Naive B cell (primary cell): ENCODE data around the gene C2CD4D. TPM values are rescaled to one million over a fixed set of nuclear protein-coding genes. Genes with fewer than 3 reads are reported as not detected.
"Not testable (repeated sequence)": the region's sequence is repeated elsewhere in the genome, so short reads cannot be mapped to it uniquely, and the experiment has no call there.

Source experiments
- ATAC-seq, 2 donors: fragments of 150-1000 bp; cut with Tn5 transposase; 2 replicates each; pipeline ENCODE4 v1.10.0; 2021; ENCODE audit warnings: low read depth in 2 of 2, mild to moderate bottlenecking in 2 of 2, moderate library complexity in 2 of 2
- DNase-seq: peaks from one replicate; pipeline ENCODE4 v3.0.0; 2022
- H3K27ac Mint-ChIP-seq, 6 donors: one replicate each; pipeline ENCODE4 v1.8.0; 2020 to 2022; ENCODE audit warnings: mild to moderate bottlenecking in 6 of 6, mixed read lengths in 6 of 6, moderate library complexity in 5 of 6, inconsistent platforms in 2 of 6
- H3K27me3 Mint-ChIP-seq, 3 donors: one replicate each; pipeline ENCODE4 v1.8.0; 2021 to 2022; ENCODE audit warnings: mixed read lengths in 3 of 3, mild to moderate bottlenecking in 1 of 3
- H3K36me3 Mint-ChIP-seq, 2 donors: one replicate each; pipeline ENCODE4 v1.8.0; 2020 to 2022; ENCODE audit warnings: mixed read lengths in 2 of 2, inconsistent platforms in 1 of 2, mild to moderate bottlenecking in 1 of 2
- H3K4me1 Mint-ChIP-seq, 3 donors: one replicate each; pipeline ENCODE4 v1.8.0; 2020 to 2022; ENCODE audit warnings: mixed read lengths in 3 of 3, inconsistent platforms in 1 of 3, mild to moderate bottlenecking in 1 of 3, moderate library complexity in 1 of 3
- H3K4me3 Mint-ChIP-seq, 8 donors: one replicate each; pipeline ENCODE4 v1.8.0; 2020 to 2022; ENCODE audit warnings: mild to moderate bottlenecking in 8 of 8, mixed read lengths in 8 of 8, moderate library complexity in 8 of 8, inconsistent platforms in 2 of 8
- H3K9me3 Mint-ChIP-seq, 7 donors: one replicate each; pipeline ENCODE4 v1.8.0; 2020 to 2022; ENCODE audit warnings: mixed read lengths in 7 of 7, mild to moderate bottlenecking in 5 of 7, inconsistent platforms in 2 of 7, moderate library complexity in 1 of 7
- polyA plus RNA-seq, 6 donors: library from polyadenylated mRNA; unstranded; fragments of 300-500 nt; fragmentation: Illumina TruSeq; gene quantifications; one replicate each; pipeline ENCODE4 v1.2.3, GENCODE V29; 2021; ENCODE audit warnings: low read depth in 6 of 6

C2CD4D gene
- polyA plus RNA-seq, result under 1 TPM in 3 of 6 donors, not detected in 3; 0.16 to 0.27 (median 0.22) TPM

- Mint-ChIP-seq H3K36me3 (no peaks in the 10 kb centered on the region), H3K4me3 (peak within 1 kb of the TSS; percentile 75 to 91 (median 84)), H3K9me3 (peaks cover 0 to 4% (median 0%) of the 10 kb centered on the region in 7 donors), H3K27ac (peak within 1 kb of the TSS in 5 of 6 donors; percentile 72 to 86 (median 76)), H3K27me3 (peaks cover 8 to 16% (median 15%) of the 10 kb centered on the region in 3 donors), H3K4me1 (peaks cover 38 to 59% (median 39%) of the 10 kb centered on the region in 3 donors)
- peak; percentile 42 for DNase-seq
- ATAC-seq, result peak; percentile 63
Measured at GRCh38 chr1:151839457-151840403, at the start of gene C2CD4D. C2CD4D (minus strand) TSS chr1:151839820; CDS start chr1:151838989, 831 bp downstream.

- ATAC-seq (no peak), DNase-seq (peak; percentile 12)
- Mint-ChIP-seq H3K27ac (no peak overlapping the region), H3K27me3 (no peaks in the 10 kb centered on the region), H3K9me3 (no peaks in the 10 kb centered on the region), H3K36me3 (peaks cover 9 to 26% of the 10 kb centered on the region in 2 donors), H3K4me1 (peaks cover 0 to 10% (median 4%) of the 10 kb centered on the region in 3 donors), H3K4me3 (no peak overlapping the region)
Measured at GRCh38 chr1:151888972-151889570, 49.5 kb upstream of the C2CD4D start.

- Mint-ChIP-seq H3K27ac (peak overlapping the region in 1 of 6 donors; percentile 84), H3K27me3 (no peaks in the 10 kb centered on the region), H3K4me1 (peaks cover 0 to 13% (median 4%) of the 10 kb centered on the region in 3 donors), H3K9me3 (peaks cover 0 to 2% (median 0%) of the 10 kb centered on the region in 7 donors), H3K4me3 (no peak overlapping the region), H3K36me3 (peaks cover 4 to 13% of the 10 kb centered on the region in 2 donors)
- ATAC-seq (no peak), DNase-seq (no peak)
Measured at GRCh38 chr1:151887028-151887427, 47.4 kb upstream of the C2CD4D start.

- ATAC-seq (no peak), DNase-seq (no peak)
- H3K4me1 Mint-ChIP-seq, result peaks cover 0 to 13% (median 4%) of the 10 kb centered on the region in 3 donors
- peak overlapping the region in 1 of 6 donors; percentile 15 for H3K27ac Mint-ChIP-seq
- H3K4me3 Mint-ChIP-seq, result peak overlapping the region in 1 of 8 donors; percentile 61
- no peaks in the 10 kb centered on the region for H3K27me3 Mint-ChIP-seq
- peaks cover 0 to 4% of the 10 kb centered on the region in 2 donors for H3K36me3 Mint-ChIP-seq
- peaks cover 0 to 2% (median 0%) of the 10 kb centered on the region in 7 donors for H3K9me3 Mint-ChIP-seq
Measured at GRCh38 chr1:151885479-151885878, 45.9 kb upstream of the C2CD4D start.

- ATAC-seq, H3K9me3 Mint-ChIP-seq, H3K27me3 Mint-ChIP-seq, H3K36me3 Mint-ChIP-seq, DNase-seq: not testable (repeated sequence)
- Mint-ChIP-seq H3K4me3 (peak overlapping the region in 2 of 8 donors; percentile 37 to 74), H3K27ac (peak overlapping the region in 1 of 6 donors; percentile 47), H3K4me1 (peaks cover 0 to 13% (median 4%) of the 10 kb centered on the region in 3 donors)
Measured at GRCh38 chr1:151884879-151885278, 45.3 kb upstream of the C2CD4D start.

GRCh38 chr1:151884445-151884844, 44.8 kb upstream of the C2CD4D start:
- Mint-ChIP-seq H3K27ac (peak overlapping the region in 1 of 6 donors; percentile 32), H3K4me1 (peaks cover 0 to 13% (median 4%) of the 10 kb centered on the region in 3 donors), H3K4me3 (peak overlapping the region in 3 of 8 donors; percentile 20 to 74 (median 37))
- peak; percentile 41 to 58 for ATAC-seq
- DNase-seq, H3K27me3 Mint-ChIP-seq, H3K36me3 Mint-ChIP-seq, H3K9me3 Mint-ChIP-seq: not testable (repeated sequence)

- DNase-seq, H3K27ac Mint-ChIP-seq, H3K4me3 Mint-ChIP-seq, H3K36me3 Mint-ChIP-seq, ATAC-seq, H3K9me3 Mint-ChIP-seq, H3K27me3 Mint-ChIP-seq: not testable (repeated sequence)
- H3K4me1 Mint-ChIP-seq, result peaks cover 0 to 13% (median 4%) of the 10 kb centered on the region in 3 donors
Measured at GRCh38 chr1:151883898-151884297, 44.3 kb upstream of the C2CD4D start.

GRCh38 chr1:151882918-151883317, 43.3 kb upstream of the C2CD4D start:
- ATAC-seq, DNase-seq, H3K27me3 Mint-ChIP-seq, H3K36me3 Mint-ChIP-seq, H3K9me3 Mint-ChIP-seq: not testable (repeated sequence)
- Mint-ChIP-seq H3K4me3 (peak overlapping the region in 1 of 8 donors; percentile 41), H3K27ac (peak overlapping the region in 2 of 6 donors; percentile 80 to 95), H3K4me1 (peaks cover 0 to 13% (median 4%) of the 10 kb centered on the region in 3 donors)

- H3K36me3 Mint-ChIP-seq, result no peaks in the 10 kb centered on the region
- no peak for DNase-seq
- no peaks in the 10 kb centered on the region for H3K27me3 Mint-ChIP-seq
- ATAC-seq, result no peak
- H3K4me3 Mint-ChIP-seq, result no peak overlapping the region
- H3K9me3 Mint-ChIP-seq, result peaks cover 0 to 2% (median 0%) of the 10 kb centered on the region in 7 donors
- H3K4me1 Mint-ChIP-seq, result peaks cover 0 to 13% (median 4%) of the 10 kb centered on the region in 3 donors
- H3K27ac Mint-ChIP-seq, result peak overlapping the region in 3 of 6 donors; percentile 9 to 95 (median 80)
Measured at GRCh38 chr1:151882466-151882865, 42.8 kb upstream of the C2CD4D start.

- H3K36me3 Mint-ChIP-seq, result no peaks in the 10 kb centered on the region
- ATAC-seq, result no peak
Measured at GRCh38 chr1:151881479-151881878, 41.9 kb upstream of the C2CD4D start.

GRCh38 chr1:151875419-151876097, 35.9 kb upstream of the C2CD4D start:
- ATAC-seq (no peak), DNase-seq (no peak)
- Mint-ChIP-seq H3K4me3 (no peak overlapping the region), H3K4me1 (peaks cover 0 to 4% (median 0%) of the 10 kb centered on the region in 3 donors), H3K9me3 (no peaks in the 10 kb centered on the region), H3K27ac (peak overlapping the region in 1 of 6 donors; percentile 7), H3K36me3 (peaks cover 0 to 16% of the 10 kb centered on the region in 2 donors), H3K27me3 (no peaks in the 10 kb centered on the region)

More at GRCh38 chr1:151881479-151881878, 41.9 kb upstream of the C2CD4D start:
- Mint-ChIP-seq H3K27ac (no peak overlapping the region), H3K27me3 (no peaks in the 10 kb centered on the region), H3K4me3 (no peak overlapping the region), H3K4me1 (peaks cover 0 to 13% (median 4%) of the 10 kb centered on the region in 3 donors), H3K9me3 (peaks cover 0 to 2% (median 0%) of the 10 kb centered on the region in 7 donors)
- no peak for DNase-seq

GRCh38 chr1:151872776-151873175, 33.2 kb upstream of the C2CD4D start:
- not testable (repeated sequence) for DNase-seq, H3K4me1 Mint-ChIP-seq, H3K27ac Mint-ChIP-seq, H3K9me3 Mint-ChIP-seq, ATAC-seq, H3K4me3 Mint-ChIP-seq
- Mint-ChIP-seq H3K27me3 (peaks cover 6 to 14% (median 8%) of the 10 kb centered on the region in 3 donors), H3K36me3 (peaks cover 0 to 16% of the 10 kb centered on the region in 2 donors)
